ENCODE data around the gene EGR4. TPM values are rescaled to one million over a fixed set of nuclear protein-coding genes. Genes with fewer than 3 reads are reported as not detected.

EGR4 gene
- total RNA-seq, 1 donor from 2014 or later: not detected

- no peak overlapping the region for H3K4me3 Mint-ChIP-seq (ENCODE audit: unreplicated experiment)
- H3K9me3 Mint-ChIP-seq (ENCODE audit: low read depth): no peaks in the 10 kb centered on the region
- no peaks in the 10 kb centered on the region for H3K4me1 Mint-ChIP-seq (ENCODE audit: low read depth)
- H3K27ac Mint-ChIP-seq (ENCODE audit: unreplicated experiment): no peak overlapping the region
- TF ChIP-seq CTCF (IDR thresholded peaks at IDR 0.05): no peak
- H3K27me3 Mint-ChIP-seq (ENCODE audit: low read depth): peaks cover 60% of the 10 kb centered on the region
- DNase-seq (ENCODE audit: low spot score): no peak
- H3K36me3 Mint-ChIP-seq (ENCODE audit: low read depth): no peaks in the 10 kb centered on the region
Measured at GRCh38 chr2:73307720-73308119, 14.4 kb upstream of the EGR4 start.

DNA sequence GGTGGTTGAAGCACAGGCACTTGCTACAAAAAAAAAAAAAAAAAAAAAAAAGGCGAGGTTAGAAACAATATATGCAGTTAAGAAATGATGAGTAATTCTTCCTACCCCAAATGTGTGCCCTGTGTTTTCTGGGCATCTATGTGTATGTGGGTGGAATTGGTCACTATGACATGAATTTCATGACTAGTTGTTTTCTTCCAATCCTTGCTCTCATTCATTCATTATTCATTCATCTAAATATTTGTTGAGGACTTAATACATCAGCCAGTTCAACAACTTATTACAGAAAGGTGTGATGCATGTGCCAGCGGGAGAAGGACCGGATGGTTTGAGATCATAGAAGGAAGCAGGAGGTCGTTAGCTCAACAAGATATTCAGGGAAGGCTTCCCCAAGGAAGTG is 8.3 kb upstream of the EGR4 start:
- TF ChIP-seq CTCF (IDR thresholded peaks at IDR 0.05): no peak
- Mint-ChIP-seq H3K36me3 (ENCODE audit: low read depth) (no peaks in the 10 kb centered on the region), H3K27ac (ENCODE audit: unreplicated experiment) (no peak overlapping the region), H3K9me3 (ENCODE audit: low read depth) (no peaks in the 10 kb centered on the region), H3K4me1 (ENCODE audit: low read depth) (peaks cover 2% of the 10 kb centered on the region), H3K27me3 (ENCODE audit: low read depth) (peaks cover 70% of the 10 kb centered on the region), H3K4me3 (ENCODE audit: unreplicated experiment) (no peak overlapping the region)
- DNase-seq (ENCODE audit: low spot score): no peak

DNA sequence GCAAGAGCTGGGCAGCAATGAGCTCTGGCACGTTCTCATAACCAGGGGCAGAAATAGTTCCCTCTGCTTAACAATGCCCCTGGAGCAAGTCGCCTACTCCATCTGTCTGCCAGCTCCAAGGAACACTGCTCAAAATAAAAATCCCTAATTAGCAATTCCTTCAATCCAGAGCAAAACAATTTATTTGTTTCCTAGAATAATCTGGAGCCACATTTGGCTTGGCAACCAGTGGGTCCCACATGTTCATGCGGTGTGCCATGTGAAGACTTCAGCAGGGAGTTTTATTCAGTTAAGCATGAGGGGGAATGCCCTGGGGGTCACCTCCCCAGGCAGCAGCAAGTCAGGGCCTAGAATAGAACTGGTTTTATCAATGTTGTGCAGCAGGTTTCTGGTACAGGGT is 7.6 kb upstream of the EGR4 start:
- H3K9me3 Mint-ChIP-seq (ENCODE audit: low read depth): no peaks in the 10 kb centered on the region
- no peak overlapping the region for H3K27ac Mint-ChIP-seq (ENCODE audit: unreplicated experiment)
- no peaks in the 10 kb centered on the region for H3K36me3 Mint-ChIP-seq (ENCODE audit: low read depth)
- DNase-seq (ENCODE audit: low spot score): no peak
- peaks cover 2% of the 10 kb centered on the region for H3K4me1 Mint-ChIP-seq (ENCODE audit: low read depth)
- no peak overlapping the region for H3K4me3 Mint-ChIP-seq (ENCODE audit: unreplicated experiment)
- TF ChIP-seq CTCF (IDR thresholded peaks at IDR 0.05): no peak
- H3K27me3 Mint-ChIP-seq (ENCODE audit: low read depth): peaks cover 75% of the 10 kb centered on the region

- H3K36me3 Mint-ChIP-seq (ENCODE audit: low read depth): no peaks in the 10 kb centered on the region
- no peak for DNase-seq (ENCODE audit: low spot score)
- peaks cover 2% of the 10 kb centered on the region for H3K4me1 Mint-ChIP-seq (ENCODE audit: low read depth)
- H3K27me3 Mint-ChIP-seq (ENCODE audit: low read depth): peaks cover 77% of the 10 kb centered on the region
- no peaks in the 10 kb centered on the region for H3K9me3 Mint-ChIP-seq (ENCODE audit: low read depth)
- no peak overlapping the region for H3K4me3 Mint-ChIP-seq (ENCODE audit: unreplicated experiment)
- no peak overlapping the region for H3K27ac Mint-ChIP-seq (ENCODE audit: unreplicated experiment)
- no peak for TF ChIP-seq CTCF (IDR thresholded peaks at IDR 0.05)
Measured at GRCh38 chr2:73297586-73297985, 4.2 kb upstream of the EGR4 start.

- Mint-ChIP-seq H3K9me3 (ENCODE audit: low read depth) (no peaks in the 10 kb centered on the region), H3K36me3 (ENCODE audit: low read depth) (no peaks in the 10 kb centered on the region), H3K4me1 (ENCODE audit: low read depth) (peaks cover 2% of the 10 kb centered on the region), H3K27ac (ENCODE audit: unreplicated experiment) (no peak overlapping the region), H3K27me3 (ENCODE audit: low read depth) (peaks cover 75% of the 10 kb centered on the region), H3K4me3 (ENCODE audit: unreplicated experiment) (no peak overlapping the region)
- DNase-seq (ENCODE audit: low spot score): no peak
- TF ChIP-seq CTCF (IDR thresholded peaks at IDR 0.05): no peak
Measured at GRCh38 chr2:73297151-73297559, 3.8 kb upstream of the EGR4 start.

Data from chondrocyte (in vitro differentiated cells).